ENCODE measurements around the gene FTO. TPM values are rescaled to one million over a fixed set of nuclear protein-coding genes. Genes with fewer than 3 reads are reported as not detected.

FTO gene
- total RNA-seq, 1 donor from 2014 or later, result 85.1 TPM

DNA sequence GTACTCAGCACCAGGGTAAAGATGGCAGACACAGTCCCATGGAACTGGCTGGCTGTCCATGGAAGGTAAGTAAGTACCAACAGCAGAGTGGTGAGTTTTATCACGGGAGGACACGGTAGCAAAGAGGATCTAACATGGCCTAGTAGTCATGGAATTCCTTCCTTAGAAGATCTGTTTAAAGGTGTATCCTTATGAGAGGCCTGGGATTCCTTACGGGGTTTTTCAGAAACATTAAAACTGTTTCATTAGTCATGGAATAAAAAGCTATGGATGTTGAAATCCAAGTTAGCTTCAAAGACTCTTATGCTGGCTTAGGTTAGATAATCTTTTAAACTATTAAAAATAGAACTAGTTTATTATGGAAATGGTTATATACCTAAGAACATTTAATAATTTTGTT lies 7.4 kb downstream of the FTO start:
- Mint-ChIP-seq H3K36me3 (peaks cover 13% of the 10 kb centered on the region), H3K27me3 (no peaks in the 10 kb centered on the region)
- TF ChIP-seq, protein P1, sequence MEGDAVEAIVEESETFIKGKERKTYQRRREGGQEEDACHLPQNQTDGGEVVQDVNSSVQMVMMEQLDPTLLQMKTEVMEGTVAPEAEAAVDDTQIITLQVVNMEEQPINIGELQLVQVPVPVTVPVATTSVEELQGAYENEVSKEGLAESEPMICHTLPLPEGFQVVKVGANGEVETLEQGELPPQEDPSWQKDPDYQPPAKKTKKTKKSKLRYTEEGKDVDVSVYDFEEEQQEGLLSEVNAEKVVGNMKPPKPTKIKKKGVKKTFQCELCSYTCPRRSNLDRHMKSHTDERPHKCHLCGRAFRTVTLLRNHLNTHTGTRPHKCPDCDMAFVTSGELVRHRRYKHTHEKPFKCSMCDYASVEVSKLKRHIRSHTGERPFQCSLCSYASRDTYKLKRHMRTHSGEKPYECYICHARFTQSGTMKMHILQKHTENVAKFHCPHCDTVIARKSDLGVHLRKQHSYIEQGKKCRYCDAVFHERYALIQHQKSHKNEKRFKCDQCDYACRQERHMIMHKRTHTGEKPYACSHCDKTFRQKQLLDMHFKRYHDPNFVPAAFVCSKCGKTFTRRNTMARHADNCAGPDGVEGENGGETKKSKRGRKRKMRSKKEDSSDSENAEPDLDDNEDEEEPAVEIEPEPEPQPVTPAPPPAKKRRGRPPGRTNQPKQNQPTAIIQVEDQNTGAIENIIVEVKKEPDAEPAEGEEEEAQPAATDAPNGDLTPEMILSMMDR (conservative IDR thresholded peaks at IDR 0.05), result no peak

DNA sequence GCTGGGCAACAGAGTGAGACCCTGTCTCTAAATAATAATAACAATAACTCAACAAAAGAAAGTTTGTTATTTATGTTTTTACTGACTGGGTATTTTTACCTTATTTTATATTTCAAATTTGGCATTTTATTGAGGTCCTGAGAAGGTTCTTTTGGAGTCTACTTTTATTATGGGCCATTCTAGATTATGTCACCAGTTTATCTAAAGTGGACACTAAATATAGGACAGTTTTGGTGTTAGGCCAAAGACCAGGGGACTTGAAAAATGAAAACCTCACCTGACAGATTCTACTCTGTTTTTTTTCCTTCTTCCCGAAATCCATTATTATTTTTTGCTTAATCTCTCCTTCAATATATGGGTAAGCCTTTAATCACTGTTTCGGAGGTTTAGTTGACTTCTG lies 8.1 kb downstream of the FTO start:
- Mint-ChIP-seq H3K9me3 (no peaks in the 10 kb centered on the region), H3K27me3 (no peaks in the 10 kb centered on the region), H3K4me3 (no peak overlapping the region), H3K27ac (no peak overlapping the region), H3K4me1 (ENCODE audit: unreplicated experiment) (peaks cover 17% of the 10 kb centered on the region), H3K36me3 (peaks cover 8% of the 10 kb centered on the region)
- DNase-seq (ENCODE audit: extremely low spot score, unreplicated experiment), result no peak
- TF ChIP-seq, protein P1 (conservative IDR thresholded peaks at IDR 0.05), result no peak

More for the DNA sequence above, 7.4 kb downstream of the FTO start:
- Mint-ChIP-seq H3K27ac (no peak overlapping the region), H3K4me1 (ENCODE audit: unreplicated experiment) (peaks cover 17% of the 10 kb centered on the region), H3K9me3 (no peaks in the 10 kb centered on the region), H3K4me3 (no peak overlapping the region)
- no peak for DNase-seq (ENCODE audit: extremely low spot score, unreplicated experiment)

DNA sequence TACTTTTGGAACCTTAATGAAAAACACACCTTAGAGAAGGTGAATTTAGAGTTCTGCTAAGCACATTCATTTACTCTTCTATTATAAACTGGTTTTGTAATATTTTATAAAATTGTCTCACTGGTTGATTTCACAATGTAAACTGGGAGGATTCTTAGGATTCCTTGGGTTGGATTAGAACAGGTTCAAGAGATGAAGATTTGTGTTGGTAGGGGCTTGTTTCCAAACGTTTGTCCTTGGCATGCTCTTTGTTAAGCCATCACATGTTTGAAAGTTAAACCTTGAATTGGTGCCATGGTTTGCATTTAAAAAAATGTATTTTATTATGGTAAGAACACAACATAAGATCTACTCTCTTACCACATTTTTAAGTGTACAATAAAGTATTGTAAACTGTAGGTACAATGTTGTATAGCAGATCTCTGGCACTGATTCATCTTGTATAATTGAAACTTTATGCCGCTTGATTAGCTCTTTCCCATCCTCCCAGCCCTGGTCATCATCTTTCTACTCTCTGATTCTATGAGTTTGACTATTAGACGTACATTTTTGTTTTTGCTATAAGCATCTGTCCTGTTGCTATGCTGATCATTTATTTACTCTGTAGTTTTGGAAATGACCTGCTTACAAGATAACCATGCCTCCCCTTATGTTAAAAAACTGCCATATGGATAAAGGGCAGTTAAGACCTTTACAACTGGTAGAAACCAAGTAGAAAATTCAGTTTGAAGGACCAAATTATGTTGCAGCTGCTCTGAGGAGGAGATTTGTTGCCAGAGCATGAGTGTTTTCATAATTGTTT lies 9.6 kb downstream of the FTO start:
- TF ChIP-seq, protein P1 (conservative IDR thresholded peaks at IDR 0.05), result no peak
- H3K36me3 Mint-ChIP-seq, result peaks cover 8% of the 10 kb centered on the region
- no peaks in the 10 kb centered on the region for H3K9me3 Mint-ChIP-seq
- H3K4me3 Mint-ChIP-seq, result no peak overlapping the region
- DNase-seq (ENCODE audit: extremely low spot score, unreplicated experiment), result no peak
- no peak overlapping the region for H3K27ac Mint-ChIP-seq
- no peaks in the 10 kb centered on the region for H3K27me3 Mint-ChIP-seq
- H3K4me1 Mint-ChIP-seq (ENCODE audit: unreplicated experiment), result peaks cover 17% of the 10 kb centered on the region

DNA sequence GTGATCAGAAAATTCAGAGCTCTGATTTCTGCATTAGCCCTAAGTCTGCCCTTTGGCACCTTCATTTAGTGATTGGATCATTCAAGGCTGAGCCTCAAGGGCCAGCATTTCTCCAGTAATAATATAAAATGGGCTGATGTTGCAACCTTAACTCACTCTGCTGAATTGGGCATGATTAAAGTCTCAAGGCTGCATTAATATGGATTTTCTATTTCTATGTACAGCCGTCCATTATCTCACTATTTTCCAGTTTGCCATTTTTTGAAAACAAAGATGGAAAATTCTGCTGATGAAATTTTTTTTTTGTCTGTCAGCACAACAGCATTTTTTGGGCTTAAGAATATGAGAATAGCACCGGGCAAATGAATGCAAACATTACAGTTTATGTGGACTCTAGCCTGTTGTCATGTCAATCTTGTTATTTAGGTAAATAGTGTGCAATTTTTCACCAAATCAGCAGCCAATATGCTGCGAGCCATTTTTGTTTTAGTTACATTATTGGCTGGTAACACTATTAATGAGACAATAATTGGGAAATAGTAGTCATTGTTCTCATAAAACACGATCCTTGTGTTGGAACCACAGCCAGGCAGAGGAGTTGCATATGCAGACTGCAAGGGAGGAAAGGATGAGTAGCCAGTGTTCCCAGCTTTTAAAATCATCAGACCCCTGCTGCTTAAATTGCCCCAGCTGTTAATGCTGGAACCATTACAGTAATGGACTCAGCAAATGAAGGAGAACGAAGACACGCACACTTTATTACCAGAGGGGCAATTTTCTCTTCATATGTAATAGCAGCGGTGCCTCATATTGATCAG lies 10.5 kb downstream of the FTO start:
- Mint-ChIP-seq H3K36me3 (peaks cover 8% of the 10 kb centered on the region), H3K4me1 (ENCODE audit: unreplicated experiment) (peaks cover 17% of the 10 kb centered on the region), H3K27me3 (no peaks in the 10 kb centered on the region), H3K9me3 (no peaks in the 10 kb centered on the region), H3K4me3 (no peak overlapping the region), H3K27ac (no peak overlapping the region)
- DNase-seq (ENCODE audit: extremely low spot score, unreplicated experiment), result no peak
- TF ChIP-seq, protein P1 (conservative IDR thresholded peaks at IDR 0.05), result no peak

DNA sequence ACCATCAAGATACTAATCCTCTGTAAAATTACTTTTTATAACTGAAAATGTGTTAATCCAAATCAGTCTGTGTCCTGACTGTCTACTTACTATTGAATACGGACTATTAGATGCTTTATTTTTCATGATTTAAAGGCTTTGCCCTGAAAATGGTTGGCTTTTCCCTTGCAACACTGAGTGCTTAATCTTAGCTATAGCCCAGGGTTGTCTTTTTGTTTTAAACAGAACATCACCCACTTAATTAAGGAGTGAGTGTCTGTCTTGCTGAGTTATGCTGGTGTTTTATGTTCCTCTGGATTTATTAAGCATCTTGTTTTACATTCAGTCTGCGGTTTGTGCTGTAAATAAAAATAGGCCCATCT lies 11.0 kb downstream of the FTO start:
- Mint-ChIP-seq H3K9me3 (no peaks in the 10 kb centered on the region), H3K4me3 (no peak overlapping the region), H3K27me3 (no peaks in the 10 kb centered on the region), H3K36me3 (peaks cover 8% of the 10 kb centered on the region), H3K4me1 (ENCODE audit: unreplicated experiment) (peaks cover 17% of the 10 kb centered on the region), H3K27ac (no peak overlapping the region)
- TF ChIP-seq, protein P1 (conservative IDR thresholded peaks at IDR 0.05), result no peak
- DNase-seq (ENCODE audit: extremely low spot score, unreplicated experiment), result no peak

Data from type B pancreatic cell (in vitro differentiated cells).